GM08714 (cell line): ENCODE measurements around the gene BEST4.
"Not testable (repeated sequence)": the region's sequence is repeated elsewhere in the genome, so short reads cannot be mapped to it uniquely, and the experiment has no call there.

Source experiments
- H3K4me3 ChIP-seq: fragments of 200-500 bp; sonication (Bioruptor generic); 2 replicates; pipeline ENCODE4 v1.5.1; 2014; ENCODE audit warnings: mild to moderate bottlenecking, low read length, inconsistent platforms
- ZNF274 ChIP-seq: IDR thresholded peaks from 2 replicates; pipeline ENCODE4 v1.6.1; 2012; ENCODE audit warnings: mild to moderate bottlenecking, low read depth, low read length

The BEST4 gene

GRCh38 chr1:44783697-44784093 is 4.3 kb downstream of the BEST4 start:
- peak overlapping the region; percentile 21; the same call in 1 of the 2 replicates for H3K4me3 ChIP-seq

GRCh38 chr1:44780583-44781121 is 7.3 kb downstream of the BEST4 start:
- TF ChIP-seq ZNF274 = no peak
- H3K4me3 ChIP-seq = no peak overlapping the region

More at GRCh38 chr1:44783697-44784093, 4.3 kb downstream of the BEST4 start:
- TF ChIP-seq ZNF274 = no peak

GRCh38 chr1:44778705-44779576 is 9.0 kb downstream of the BEST4 start:
- H3K4me3 ChIP-seq = no peak overlapping the region
- no peak for TF ChIP-seq ZNF274

GRCh38 chr1:44777969-44778635 is 9.9 kb downstream of the BEST4 start:
- peak overlapping the region; percentile 27; the same call in 1 of the 2 replicates for H3K4me3 ChIP-seq
- no peak for TF ChIP-seq ZNF274

GRCh38 chr1:44777547-44777946 is 10.4 kb downstream of the BEST4 start:
- no peak for TF ChIP-seq ZNF274
- H3K4me3 ChIP-seq = peak overlapping the region; percentile 90

- TF ChIP-seq ZNF274 = no peak
- H3K4me3 ChIP-seq = peak overlapping the region; percentile 90
Observed at GRCh38 chr1:44776730-44777068, 11.3 kb downstream of the BEST4 start.

- H3K4me3 ChIP-seq = peak overlapping the region; percentile 90
- TF ChIP-seq ZNF274 = no peak
Observed at GRCh38 chr1:44775930-44776729, 11.8 kb downstream of the BEST4 start.

- TF ChIP-seq ZNF274 = no peak
- H3K4me3 ChIP-seq = peak within 1 kb of the TSS; percentile 90
Observed at GRCh38 chr1:44775078-44775929, 12.7 kb downstream of the BEST4 start, which contains the start of gene RPS8. RPS8 (plus strand) TSS chr1:44775540; CDS start chr1:44775597, 57 bp downstream.

- not testable (repeated sequence) for H3K4me3 ChIP-seq
Observed at GRCh38 chr1:44766421-44766820, 21.5 kb downstream of the BEST4 start.

GRCh38 chr1:44760876-44761275 is 27.1 kb downstream of the BEST4 start:
- TF ChIP-seq ZNF274 = no peak
- no peak overlapping the region for H3K4me3 ChIP-seq

GRCh38 chr1:44759077-44759476 is 28.9 kb downstream of the BEST4 start:
- TF ChIP-seq ZNF274 = no peak
- no peak overlapping the region for H3K4me3 ChIP-seq

GRCh38 chr1:44757420-44757819 is 30.6 kb downstream of the BEST4 start:
- no peak overlapping the region; the same call in 1 of the 2 replicates for H3K4me3 ChIP-seq
- no peak for TF ChIP-seq ZNF274

GRCh38 chr1:44747878-44748277 is 40.1 kb downstream of the BEST4 start:
- no peak overlapping the region for H3K4me3 ChIP-seq
- no peak for TF ChIP-seq ZNF274
